Measurements from ENCODE around the gene MEIOB. TPM values are rescaled to one million over a fixed set of nuclear protein-coding genes. Genes with fewer than 3 reads are reported as not detected.
"Not testable (repeated sequence)": the region's sequence is repeated elsewhere in the genome, so short reads cannot be mapped to it uniquely, and the experiment has no call there.

Gene MEIOB
- total RNA-seq, 2 donors from 2014 or later = 0.26 TPM; not detected in 1

GRCh38 chr16:1887711-1888354 lies 15.9 kb upstream of the MEIOB start:
- no peak for TF ChIP-seq CTCF (IDR thresholded peaks at IDR 0.05)
- TF ChIP-seq POLR2A (IDR thresholded peaks at IDR 0.05) = no peak
- H3K27ac ChIP-seq = no peak overlapping the region
- no peaks in the 10 kb centered on the region for H3K4me1 ChIP-seq
- no peaks in the 10 kb centered on the region for H3K36me3 ChIP-seq (replicated peaks in 1 of 2; ENCODE audit: insufficient read depth in 1 of 2, low read depth in 2 of 2)
- intact Hi-C loops (cut with DNase I) = no loop called here
- DNase-seq (no peak), ATAC-seq (no peak)
- H3K27me3 ChIP-seq = peaks cover 0 to 10% of the 10 kb centered on the region in 2 donors
- H3K4me3 ChIP-seq = no peak overlapping the region
- WGBS, 2 donors = 77 to 80% methylated on average over 14 of the region's 14 CpGs
- H3K9me3 ChIP-seq = no peaks in the 10 kb centered on the region

- H3K9me3 ChIP-seq = no peaks in the 10 kb centered on the region
- no peaks in the 10 kb centered on the region for H3K4me1 ChIP-seq
- H3K27me3 ChIP-seq = peaks cover 0 to 5% of the 10 kb centered on the region in 2 donors
- WGBS, 2 donors = 81 to 82% methylated on average over 5 of the region's 5 CpGs
- H3K4me3 ChIP-seq = no peak overlapping the region
- ATAC-seq (no peak), DNase-seq (no peak)
- no peaks in the 10 kb centered on the region for H3K36me3 ChIP-seq (replicated peaks in 1 of 2; ENCODE audit: insufficient read depth in 1 of 2, low read depth in 2 of 2)
- TF ChIP-seq POLR2A (IDR thresholded peaks at IDR 0.05) = no peak
- TF ChIP-seq CTCF (IDR thresholded peaks at IDR 0.05) = no peak
- no peak overlapping the region for H3K27ac ChIP-seq
- intact Hi-C loops (cut with DNase I) = no loop called here
Observed at GRCh38 chr16:1884889-1885288, 12.9 kb upstream of the MEIOB start.

DNA sequence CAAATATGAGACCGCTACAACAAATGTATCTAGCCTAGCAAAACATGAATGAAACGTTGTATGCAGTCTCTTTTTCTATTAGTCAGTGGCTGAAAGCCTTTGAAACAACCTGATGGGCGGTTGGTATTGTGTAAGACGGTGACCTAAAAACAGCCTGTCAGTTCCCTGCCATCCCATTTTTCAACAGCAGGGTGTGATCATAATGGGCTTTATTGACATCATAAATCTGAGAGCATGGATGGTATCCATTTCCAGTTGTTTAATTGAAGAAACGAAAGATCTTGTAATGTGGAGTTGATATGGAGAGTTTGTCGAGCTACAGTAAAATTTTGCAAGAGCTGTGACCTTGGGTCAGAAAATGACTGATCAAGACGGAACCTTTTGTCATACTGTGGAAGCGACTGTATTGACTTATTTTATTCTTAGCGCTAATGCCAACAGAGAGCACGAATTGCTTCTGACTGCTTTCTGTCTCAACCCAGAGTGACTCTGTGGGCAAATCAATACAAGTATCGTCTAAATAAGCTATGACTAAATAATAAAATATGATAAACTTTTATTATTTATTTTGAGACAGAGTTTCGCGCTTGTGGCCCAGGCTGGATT lies 12.3 kb upstream of the MEIOB start:
- H3K4me3 ChIP-seq = no peak overlapping the region
- peak; percentile 24 to 49 (median 38) for DNase-seq
- intact Hi-C loops (cut with DNase I) = no loop called here
- H3K27ac ChIP-seq = no peak overlapping the region
- H3K36me3 ChIP-seq (replicated peaks in 1 of 2; ENCODE audit: insufficient read depth in 1 of 2, low read depth in 2 of 2) = no peaks in the 10 kb centered on the region
- H3K9me3 ChIP-seq = no peaks in the 10 kb centered on the region
- TF ChIP-seq POLR2A (IDR thresholded peaks at IDR 0.05) = no peak
- TF ChIP-seq CTCF (IDR thresholded peaks at IDR 0.05) = peak in 4 of 7 experiments; percentile 42 to 54 (median 47)
- 30 to 33% methylated on average over 13 of the region's 13 CpGs for WGBS, 2 donors
- peak; percentile 74 for ATAC-seq
- H3K4me1 ChIP-seq = no peaks in the 10 kb centered on the region
- H3K27me3 ChIP-seq = peaks cover 0 to 2% of the 10 kb centered on the region in 2 donors

DNA sequence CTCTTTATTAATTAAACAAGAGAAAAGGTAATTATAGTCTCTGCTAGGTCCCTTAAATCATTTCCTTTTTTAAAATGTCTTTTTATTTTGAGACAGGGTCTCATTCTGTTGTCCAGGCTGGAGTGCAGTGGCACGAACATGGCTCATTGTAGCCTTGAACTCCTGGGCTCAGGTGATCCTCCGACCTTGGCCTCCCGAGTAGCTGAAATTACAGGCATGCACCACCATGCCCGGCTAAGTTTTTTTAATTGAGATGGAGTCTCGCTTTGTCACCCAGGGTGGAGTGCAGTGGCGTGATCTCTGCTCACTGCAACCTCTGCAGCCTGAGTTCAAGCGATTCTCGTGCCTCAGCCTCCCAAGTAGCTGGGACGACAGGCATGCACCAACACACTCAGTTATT lies 9.2 kb upstream of the MEIOB start:
- H3K4me1 ChIP-seq; intact Hi-C loops (cut with DNase I); H3K27me3 ChIP-seq; H3K36me3 ChIP-seq (replicated peaks in 1 of 2; ENCODE audit: insufficient read depth in 1 of 2, low read depth in 2 of 2); H3K9me3 ChIP-seq; ATAC-seq; DNase-seq; H3K4me3 ChIP-seq; H3K27ac ChIP-seq: not testable (repeated sequence)
- 80 to 86% methylated on average over 6 to 9 of the region's 9 CpGs for WGBS, 2 donors

DNA sequence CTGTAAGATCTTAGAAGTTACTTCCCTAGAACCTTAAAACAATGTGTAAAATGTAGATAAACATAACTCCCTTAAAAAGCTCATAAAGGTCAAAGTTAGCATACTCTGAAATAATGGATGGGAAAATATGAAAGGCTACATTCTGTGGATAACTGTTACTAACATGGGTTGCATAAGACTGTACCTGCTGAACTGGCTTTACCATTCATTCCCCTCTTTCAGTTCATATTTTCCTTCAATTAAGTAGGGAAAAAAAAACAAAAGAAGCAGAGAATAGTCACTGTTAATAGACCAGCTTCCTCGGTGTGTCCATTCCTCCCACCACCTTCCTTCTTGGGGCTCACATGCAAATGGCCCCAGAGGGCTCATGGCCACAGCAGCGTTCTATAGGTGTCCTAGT lies 7.5 kb upstream of the MEIOB start:
- no peaks in the 10 kb centered on the region for H3K27me3 ChIP-seq
- no peaks in the 10 kb centered on the region for H3K9me3 ChIP-seq
- TF ChIP-seq POLR2A (IDR thresholded peaks at IDR 0.05) (no peak), CTCF (IDR thresholded peaks at IDR 0.05) (no peak)
- no peaks in the 10 kb centered on the region for H3K4me1 ChIP-seq
- intact Hi-C loops (cut with DNase I) = no loop called here
- no peak overlapping the region for H3K27ac ChIP-seq
- 39 to 48% methylated on average over 2 of the region's 2 CpGs for WGBS, 2 donors
- no peak for DNase-seq
- H3K36me3 ChIP-seq (replicated peaks in 1 of 2; ENCODE audit: insufficient read depth in 1 of 2, low read depth in 2 of 2) = no peaks in the 10 kb centered on the region
- ATAC-seq = no peak
- H3K4me3 ChIP-seq = no peak overlapping the region

Measured in body of pancreas (tissue), 4 donors.